AG10803 (cell line): ENCODE data around the gene SP140L.
"Not testable (repeated sequence)": the region's sequence is repeated elsewhere in the genome, so short reads cannot be mapped to it uniquely, and the experiment has no call there.

Source experiments
- DNase-seq: peaks from one replicate; pipeline ENCODE4 v3.0.0; 2010; ENCODE audit warnings: low read depth
- H3K4me3 ChIP-seq: 2 replicates; pipeline ENCODE4 v1.5.1; 2011; ENCODE audit warnings: mild to moderate bottlenecking, low read length, control low read depth
- CTCF ChIP-seq: conservative IDR thresholded peaks from 2 replicates; pipeline ENCODE4 v1.5.1; 2011; ENCODE audit warnings: mild to moderate bottlenecking, low read length, control low read depth, inconsistent platforms

SP140L gene

GRCh38 chr2:230435431-230435830, 108.4 kb downstream of the SP140L start:
- no peak for TF ChIP-seq CTCF
- no peak overlapping the region for H3K4me3 ChIP-seq
- no peak for DNase-seq

DNA sequence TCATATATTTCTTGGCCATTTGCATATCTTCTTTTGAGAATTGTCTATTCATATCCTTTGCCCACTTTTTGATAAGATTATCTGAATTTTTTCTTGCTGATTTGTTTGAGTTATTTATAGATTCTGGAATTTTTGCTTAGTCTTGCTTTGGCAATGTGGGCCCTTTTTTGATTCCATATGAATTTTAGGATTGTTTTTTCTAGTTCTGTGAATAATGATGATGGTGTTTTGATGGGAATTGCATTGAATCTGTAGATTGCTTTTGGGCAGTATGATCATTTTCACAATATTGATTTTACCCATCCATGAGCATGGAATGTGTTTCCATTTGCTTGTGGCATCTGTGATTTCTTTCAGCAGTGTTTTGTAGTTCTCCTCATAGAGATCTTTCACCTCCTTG, 112.1 kb downstream of the SP140L start:
- not testable (repeated sequence) for H3K4me3 ChIP-seq, DNase-seq

GRCh38 chr2:230439590-230439989, 112.6 kb downstream of the SP140L start:
- TF ChIP-seq CTCF = no peak
- H3K4me3 ChIP-seq = no peak overlapping the region
- no peak for DNase-seq

- DNase-seq = peak; percentile 83
- H3K4me3 ChIP-seq = no peak overlapping the region
- TF ChIP-seq CTCF = no peak
Measured at GRCh38 chr2:230441227-230441897, 114.4 kb downstream of the SP140L start.

DNA sequence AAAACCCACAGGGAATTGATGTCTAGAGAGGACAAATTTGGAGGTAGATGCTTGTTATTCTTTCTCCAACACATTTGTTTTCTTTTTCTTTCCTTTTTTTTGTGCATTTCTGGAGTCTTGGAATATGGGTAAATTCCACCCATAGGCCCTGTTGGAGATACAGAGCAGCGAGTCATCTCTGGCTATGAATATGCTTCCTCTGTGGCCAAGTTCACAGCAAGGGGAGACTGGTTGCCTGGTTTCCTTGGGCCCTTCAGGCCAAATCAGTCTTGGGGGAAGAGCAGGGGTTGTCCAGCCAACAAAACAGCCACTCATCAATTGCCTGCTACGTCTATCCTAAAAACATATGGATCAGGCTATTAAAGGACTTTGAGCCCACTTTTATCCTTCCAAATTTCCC, 116.5 kb downstream of the SP140L start:
- no peak overlapping the region for H3K4me3 ChIP-seq
- peak; percentile 46 for DNase-seq
- no peak for TF ChIP-seq CTCF

DNA sequence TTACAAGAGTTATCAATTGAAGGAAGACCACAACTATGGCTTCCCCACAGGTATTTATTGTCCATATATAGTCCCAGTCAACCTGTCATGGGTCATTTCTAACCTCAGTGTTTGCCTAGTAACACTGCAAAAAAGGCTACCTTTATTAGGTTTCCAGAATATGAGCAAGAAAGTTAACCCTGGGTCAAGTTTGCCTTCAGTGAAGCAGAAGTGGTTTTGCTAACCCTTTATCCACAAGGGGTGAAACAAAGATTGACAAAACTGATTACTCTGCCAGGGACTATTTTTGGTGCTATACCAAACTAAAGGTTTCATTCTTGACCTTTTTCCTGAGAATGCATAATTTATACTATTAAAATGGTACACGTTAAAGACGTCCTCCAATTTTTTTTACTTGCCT, 117.8 kb downstream of the SP140L start:
- TF ChIP-seq CTCF = no peak
- no peak for DNase-seq
- no peak overlapping the region for H3K4me3 ChIP-seq

DNA sequence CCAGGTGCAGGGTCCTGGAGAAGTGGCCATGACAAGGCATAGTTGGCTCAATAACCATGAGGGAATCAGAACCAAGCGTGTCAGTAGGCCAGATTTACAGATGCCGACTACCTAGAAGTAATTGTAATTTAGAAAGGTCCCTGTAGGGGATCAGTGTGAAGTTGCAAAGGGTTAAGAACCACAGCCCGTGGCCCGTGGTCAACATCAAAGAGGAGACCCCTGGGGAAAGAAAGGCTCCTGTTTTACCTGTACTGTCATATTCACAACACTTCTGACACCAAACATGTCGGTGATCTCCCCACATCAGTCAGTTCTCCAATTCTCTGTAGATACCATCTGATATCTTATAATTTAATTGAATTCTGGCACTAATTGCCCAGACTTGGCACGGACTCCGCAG, 120.0 kb downstream of the SP140L start:
- DNase-seq = no peak

More for the DNA sequence above, 120.0 kb downstream of the SP140L start:
- H3K4me3 ChIP-seq = no peak overlapping the region
- TF ChIP-seq CTCF = no peak
